HG02885 (cell line): ENCODE results near the gene UST.
"Not testable (repeated sequence)": the region's sequence is repeated elsewhere in the genome, so short reads cannot be mapped to it uniquely, and the experiment has no call there.

Experiments used
- ATAC-seq: cut with Tn5 transposase; IDR thresholded peaks from one replicate; pipeline ENCODE4 v1.9.1; 2021; ENCODE audit warnings: mild to moderate bottlenecking; ENCODE audit not compliant: unreplicated experiment, poor library complexity

The UST gene

DNA sequence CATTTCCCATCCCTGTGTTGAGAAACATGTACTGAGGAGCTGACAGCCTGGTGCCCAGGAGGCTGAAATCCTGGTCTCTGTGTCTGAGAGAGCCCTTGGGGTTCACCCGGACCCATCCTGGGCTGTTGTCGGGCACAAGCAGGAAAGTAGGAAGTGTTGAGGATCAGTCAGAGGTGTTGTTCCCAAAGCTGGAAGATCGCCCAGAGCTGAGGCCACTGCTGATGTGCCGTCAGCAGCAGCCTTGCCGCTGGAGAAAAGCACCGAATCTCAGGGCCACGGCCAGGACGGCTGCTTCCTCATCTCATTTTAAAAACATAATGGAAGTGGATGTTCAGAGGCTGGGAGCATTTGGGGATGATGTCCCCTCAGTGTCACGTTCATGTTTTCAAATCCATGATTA is 218.5 kb downstream of the UST start:
- ATAC-seq = no peak

DNA sequence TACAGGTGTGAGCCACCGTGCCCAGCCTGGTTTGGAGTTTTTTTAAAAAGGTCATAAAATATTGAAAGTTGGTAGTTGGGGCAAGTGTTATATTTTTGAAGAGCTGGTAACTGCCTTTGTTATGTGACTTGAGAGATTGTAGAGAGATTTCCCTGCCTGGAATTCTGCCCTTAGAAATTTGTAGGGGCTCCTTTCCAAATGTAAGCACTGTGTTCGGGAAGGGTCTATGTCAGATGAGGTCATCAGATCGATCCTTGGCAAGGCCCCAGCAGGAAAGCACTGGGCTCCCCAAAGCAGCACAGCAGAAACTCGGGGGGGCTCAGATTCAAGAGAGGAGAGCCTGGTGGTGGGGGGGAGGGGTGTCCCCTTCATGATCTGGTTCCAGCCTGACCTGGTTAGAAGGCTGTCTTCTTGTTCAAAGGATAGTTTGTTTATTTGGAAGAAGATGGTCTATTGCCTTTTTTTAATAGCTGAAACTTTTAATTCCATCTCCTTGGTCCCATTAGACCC is 220.2 kb downstream of the UST start:
- ATAC-seq = no peak

DNA sequence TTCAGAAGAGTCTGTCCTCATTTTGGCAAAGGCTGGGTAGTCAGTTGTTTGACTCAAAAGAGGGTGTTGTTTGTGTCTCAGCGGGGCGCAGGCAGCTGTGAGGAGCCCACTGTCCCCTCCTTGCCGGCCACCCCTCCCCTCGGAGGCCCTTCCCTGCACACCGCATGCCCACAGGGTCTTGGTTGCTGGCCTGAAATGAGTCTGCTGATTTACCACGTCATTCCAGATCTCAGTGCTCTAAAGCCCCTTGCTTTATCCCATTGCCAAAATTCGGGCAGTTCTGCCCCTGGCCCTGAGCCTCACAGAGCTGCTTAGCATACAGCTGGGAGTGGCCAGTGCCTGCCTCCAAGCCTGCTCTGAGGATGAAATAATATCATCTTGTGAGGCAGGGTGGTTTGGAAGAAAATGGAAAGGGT is 220.7 kb downstream of the UST start:
- no peak for ATAC-seq

DNA sequence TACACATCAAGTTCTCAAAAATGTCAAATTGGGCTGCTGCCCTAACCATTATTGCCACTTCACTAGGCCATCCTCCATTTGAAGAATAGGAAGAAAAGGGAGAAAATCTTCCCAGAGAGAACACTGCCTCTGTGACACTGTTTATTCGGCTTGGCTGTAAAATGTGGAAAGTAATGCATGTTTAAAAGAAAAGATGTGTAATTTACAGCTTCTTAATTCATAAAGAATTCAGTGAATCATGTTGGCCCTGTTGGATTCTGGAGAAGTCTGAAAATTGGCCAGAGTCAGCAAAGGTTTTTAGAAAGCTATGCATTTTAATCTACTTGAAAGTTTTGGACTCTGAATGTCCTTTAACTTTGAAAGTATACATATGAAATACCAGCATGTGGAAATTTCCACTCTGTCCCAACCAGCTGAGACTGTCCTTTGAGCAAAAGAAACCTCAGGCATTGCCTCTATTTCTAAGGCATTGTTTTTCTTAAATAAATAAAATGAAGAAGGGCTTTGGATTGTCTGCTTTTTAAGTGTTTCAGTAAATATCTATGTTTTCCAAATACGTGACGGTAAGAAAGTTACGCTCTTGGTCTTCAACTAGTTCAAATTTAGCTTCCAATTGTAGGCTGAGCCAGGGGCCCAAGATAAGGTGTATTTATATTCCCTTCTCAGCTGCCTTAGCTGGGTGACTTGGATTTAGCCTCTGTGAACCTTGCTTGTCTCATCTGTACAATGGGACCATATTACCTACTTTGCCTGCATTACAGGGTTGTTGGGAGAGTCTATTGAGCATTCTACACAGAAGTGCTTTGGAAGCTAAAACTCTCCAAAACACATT is 222.2 kb downstream of the UST start:
- no peak for ATAC-seq

DNA sequence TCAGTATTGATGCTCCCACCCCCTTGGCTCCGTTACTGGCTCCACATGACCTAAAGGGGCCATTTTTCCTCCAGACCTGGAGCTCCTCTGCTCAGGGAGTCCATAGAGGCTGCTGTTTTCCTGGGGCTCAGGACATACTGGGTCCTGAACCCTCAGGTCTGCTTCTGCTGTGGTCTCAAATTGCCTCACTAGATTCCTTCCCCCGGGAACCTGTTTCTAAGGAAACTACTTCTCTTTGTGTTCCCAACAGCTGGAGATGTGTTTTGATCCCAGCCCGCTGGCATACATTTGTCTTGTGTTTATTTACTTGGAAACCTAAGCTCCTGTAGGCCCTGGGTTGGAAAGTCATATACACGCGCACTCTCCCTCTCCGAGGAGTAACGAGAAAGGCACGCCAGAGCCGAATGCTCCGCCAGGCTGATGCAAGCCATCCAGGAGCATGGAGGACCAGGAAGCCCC is 222.8 kb downstream of the UST start:
- no peak for ATAC-seq

DNA sequence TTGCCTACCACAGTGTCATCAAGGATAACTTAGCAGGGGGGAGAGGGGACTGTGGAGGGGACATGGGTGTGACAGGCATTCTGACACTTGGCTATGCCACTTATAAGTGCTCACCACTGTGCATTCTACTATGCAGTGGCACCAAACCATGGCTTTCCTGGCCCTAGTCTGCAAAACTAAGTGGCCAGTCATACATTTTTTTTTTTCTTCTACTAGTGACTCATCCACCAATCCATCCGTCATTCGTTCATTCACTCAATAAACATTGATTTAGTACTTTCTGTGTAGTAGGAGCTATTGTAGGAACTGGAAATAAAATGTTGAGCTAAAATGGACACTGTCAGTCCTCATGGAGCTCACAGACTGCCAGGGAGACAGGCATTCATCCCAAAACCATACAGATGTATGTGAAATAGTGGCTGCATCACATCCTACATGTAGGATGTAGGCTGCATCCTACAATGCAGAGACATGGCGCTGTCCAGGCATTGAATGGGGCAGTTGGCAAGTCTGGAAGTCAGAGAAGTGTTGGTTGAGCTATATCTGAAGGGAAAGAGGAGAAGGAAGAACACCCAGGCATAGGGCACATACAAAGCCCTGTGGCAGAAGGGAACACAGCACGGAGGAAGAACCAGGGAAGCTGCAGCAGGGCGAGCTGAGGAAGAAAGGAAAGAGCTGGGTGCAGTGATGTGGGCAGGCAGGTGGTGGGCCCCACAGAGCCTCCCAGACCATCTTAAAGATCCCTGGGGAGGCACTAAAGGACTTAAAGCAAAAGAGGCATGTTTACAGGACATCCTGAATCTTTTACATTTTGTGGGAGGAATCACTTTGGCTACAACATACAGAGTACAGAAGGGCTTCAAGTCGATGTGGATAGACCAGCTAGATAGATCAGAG is 224.4 kb downstream of the UST start:
- no peak for ATAC-seq

DNA sequence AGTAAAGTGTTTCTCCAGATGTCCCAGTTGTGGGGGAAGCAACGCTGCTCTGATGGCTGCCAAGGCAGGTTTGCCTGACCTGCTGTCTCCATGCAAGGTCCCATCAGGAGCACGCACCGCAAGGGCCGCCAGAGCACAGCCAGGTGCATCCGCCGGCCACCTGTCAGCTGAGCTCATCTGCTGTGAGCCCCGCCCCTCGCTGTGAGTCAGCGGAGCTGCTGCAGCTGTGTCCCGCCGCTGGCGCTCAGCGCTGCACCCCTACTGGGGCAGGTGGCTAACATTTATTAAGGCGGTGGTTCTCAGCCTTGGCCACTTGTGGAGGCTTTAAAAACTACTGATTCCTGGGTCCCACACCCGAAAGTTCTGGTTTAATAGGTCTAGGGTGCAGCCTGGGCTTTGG is 225.7 kb downstream of the UST start:
- ATAC-seq = peak; percentile 99

DNA sequence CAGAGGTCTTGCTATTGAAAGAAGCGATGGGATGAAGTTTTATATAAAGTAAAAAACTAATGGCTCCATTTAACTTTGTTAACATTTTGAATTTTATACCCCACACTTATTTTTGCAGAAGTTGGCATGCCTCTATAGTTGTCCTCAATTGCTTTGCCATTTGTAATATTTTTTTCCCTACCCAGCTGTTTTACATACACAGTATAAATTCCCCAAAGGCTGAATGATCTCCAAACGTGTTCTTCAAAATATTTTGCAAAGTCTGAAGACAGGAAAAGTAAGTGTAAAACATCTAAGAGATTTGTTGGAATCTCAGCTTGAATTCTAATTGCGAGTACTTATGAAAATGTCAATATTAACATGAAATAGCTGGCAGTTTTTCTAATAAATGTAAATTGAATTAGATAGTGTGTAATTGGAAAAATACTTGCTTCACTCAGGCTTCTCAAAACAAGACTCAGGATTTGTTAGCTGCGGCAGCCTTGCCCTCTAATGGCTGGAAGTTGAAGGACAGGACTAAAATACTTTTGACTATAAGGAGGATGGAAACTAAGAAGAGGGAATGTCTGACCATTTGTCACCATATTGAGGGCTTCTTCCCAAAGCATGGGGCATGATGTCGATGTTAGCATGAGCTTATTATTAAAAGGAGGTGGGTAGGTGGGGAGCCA is 226.8 kb downstream of the UST start:
- ATAC-seq = no peak

DNA sequence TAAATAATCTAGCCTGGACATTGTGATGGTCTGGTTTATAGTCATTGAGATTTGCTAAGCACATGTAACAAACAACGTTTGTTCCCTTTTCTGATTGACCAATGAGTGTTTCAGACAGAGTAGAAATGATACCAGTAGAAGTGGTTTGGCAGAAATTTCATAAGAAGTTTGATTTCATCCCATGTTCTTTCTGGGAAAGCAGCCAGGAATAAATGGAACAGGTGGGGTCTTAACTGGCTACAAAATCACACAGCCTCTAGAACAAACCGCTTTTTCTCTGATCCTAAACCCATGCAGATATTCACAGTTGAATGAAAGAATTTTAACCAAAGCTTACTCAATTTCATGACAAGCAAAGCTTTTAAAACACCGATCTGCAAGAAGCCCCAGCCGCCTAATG is 227.5 kb downstream of the UST start:
- no peak for ATAC-seq

DNA sequence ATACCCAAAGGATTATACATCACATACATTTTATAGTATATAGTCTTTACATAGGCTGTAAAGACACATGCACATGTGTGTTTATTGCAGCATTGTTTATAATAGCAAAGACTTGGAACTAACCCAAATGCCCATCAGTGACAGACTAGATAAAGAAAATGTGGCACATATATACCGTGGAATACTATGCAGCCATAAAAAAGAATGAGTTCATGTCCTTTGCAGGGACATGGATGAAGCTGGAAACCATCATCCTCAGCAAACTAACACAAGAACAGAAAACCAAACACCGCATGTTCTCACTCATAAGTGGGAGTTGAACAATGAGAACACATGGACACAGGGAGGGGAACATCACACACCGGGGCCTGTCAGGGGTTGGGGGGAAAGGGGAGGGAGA is 231.5 kb downstream of the UST start:
- ATAC-seq = not testable (repeated sequence)

DNA sequence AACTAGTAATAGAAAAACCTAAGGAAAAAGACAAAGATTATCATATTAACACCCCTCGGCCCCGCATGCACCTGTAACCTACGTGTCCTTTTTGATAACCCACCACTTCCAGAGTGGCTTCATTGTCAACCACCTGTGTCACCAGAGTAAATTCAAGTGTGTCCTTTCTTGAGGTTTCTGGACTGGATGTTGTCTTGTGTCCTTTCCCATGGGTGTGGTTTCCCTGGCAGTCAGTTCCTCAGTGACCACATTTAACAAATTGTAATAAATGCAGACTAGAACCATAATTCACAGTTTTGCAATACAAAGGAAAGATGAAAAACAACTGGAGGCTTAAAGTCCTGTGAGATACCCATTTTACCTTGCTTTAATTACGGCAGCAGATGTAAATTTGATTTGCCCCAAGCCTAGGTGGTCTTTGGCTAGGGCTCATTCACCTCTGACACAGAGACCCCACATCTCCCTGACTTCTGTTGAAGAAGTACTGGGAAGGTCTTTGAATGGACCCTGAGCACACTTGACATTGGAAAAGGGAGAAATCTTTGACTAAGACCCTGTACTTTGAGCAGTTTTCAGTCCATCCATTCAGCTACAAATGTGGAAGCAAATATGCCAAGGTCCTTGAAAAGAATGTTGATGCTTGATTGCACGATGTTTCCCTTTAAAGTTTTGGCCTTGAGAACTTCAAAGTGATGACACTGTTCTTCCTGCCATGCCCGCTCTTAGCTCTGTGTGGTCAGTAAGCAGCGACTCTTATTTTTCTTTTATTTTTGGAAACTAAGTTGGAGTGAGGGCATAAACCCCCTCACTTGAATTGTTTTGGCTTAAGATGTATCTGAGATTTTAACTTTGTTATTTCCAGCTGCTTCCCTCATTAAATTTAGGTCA is 232.4 kb downstream of the UST start:
- ATAC-seq = no peak

DNA sequence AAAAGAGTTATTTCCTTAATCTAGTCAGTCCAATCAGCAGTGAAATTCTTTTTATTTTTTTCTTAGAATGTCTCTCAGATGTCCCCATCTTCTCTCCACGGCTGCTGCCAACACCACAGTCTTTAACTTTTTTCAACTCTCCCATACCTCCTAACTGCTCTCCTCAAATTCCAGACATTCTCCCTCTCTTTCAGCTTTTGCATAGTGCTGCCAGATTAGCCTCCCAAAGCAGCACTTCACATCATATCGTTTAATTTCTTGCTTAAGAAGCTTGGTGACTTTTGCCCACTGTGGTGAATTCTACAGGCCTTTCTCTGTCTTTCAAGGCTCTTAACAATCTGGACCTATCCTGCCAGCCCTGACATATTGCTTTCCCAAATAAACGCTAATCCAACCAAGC is 233.4 kb downstream of the UST start:
- ATAC-seq = no peak

DNA sequence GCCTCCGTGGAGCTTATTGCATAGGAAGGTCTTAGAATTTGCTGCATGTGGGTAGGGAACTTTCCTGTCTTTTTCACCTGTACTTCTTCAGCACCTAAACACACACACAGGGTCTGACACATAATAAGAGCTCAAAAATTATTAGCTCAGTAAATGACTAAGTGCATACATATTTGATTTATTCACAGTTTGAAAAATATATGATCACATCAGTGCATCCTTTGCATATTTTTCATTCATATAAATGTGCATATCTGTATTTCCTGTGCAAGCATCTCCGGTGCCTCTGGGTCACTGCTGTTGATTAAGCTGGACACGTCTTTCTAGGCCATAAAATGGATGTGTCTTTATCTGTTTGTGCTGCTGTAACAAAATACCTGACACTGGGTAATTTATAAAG is 234.7 kb downstream of the UST start:
- ATAC-seq = no peak

DNA sequence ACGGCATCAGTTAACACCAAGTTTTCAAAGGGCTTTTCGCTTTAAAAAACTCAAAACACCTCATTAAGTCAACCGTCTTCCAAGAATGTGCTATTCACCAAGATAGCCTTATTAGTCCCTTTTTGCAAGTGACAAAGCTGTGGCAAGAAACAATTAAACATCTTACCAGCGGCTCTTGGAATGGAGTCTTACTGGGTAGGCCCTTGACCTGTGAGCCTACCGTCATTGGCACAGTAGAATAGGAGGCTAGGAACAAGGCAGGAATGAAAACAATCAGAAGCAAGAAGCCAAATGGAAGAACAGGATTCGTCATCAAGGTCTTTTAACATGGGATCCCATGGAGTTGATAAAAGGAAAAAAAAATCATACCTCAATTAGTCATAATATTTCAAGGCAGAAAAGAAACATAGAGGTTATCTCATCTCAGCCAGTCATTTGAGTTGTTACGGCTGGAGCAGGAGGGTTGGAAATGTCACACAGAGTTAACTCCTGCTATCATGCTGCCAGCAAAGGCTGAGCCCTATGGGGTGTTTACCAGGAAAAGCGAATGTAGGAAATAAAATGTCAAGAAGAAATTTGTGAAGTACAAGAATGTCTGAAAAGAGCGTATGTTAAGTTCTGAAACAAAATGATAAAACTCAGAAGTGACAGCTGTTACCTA is 236.4 kb downstream of the UST start:
- no peak for ATAC-seq

DNA sequence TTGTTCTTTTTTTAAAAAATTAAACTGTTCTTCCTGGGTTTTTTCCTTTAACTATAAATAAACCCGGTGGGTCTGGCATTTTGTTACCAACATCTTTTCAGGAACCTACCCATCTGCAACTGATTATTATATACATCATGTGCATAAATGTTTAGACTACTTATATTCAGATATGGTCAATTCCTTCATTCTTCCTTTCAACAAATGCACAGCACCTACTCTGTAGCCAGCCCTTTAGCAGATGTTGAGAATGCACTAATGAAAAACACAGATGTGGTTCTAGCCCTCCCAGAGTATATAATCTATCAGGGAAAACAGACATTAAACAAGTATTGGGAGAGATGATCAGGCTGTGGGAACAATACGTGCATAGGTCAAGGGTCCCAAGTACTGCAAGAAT is 237.1 kb downstream of the UST start:
- no peak for ATAC-seq

DNA sequence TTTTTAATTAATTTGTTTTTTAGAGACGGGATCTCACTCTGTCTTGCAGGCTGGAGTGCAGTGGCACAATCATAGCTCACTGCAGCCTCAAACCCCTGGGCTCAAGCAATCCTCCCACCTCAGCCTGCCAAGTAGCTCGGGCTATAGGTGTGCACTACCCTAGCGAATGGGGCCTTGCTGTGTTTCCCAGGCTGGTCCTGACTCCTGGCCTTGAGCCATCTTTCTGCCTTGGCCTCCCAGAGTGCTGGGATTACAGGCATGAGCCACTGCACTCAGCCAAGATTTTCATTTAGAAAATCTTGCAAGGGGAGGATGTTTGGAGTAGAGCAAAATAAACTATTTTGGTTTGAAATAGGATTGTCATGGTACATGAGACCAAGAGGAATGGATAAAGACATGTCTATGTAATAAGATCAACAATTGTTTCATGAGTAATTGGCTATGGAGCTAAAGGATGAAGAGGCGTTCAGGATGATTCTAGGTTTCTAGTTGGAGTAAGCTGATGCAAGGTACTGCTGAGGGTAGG is 237.8 kb downstream of the UST start:
- ATAC-seq = no peak

DNA sequence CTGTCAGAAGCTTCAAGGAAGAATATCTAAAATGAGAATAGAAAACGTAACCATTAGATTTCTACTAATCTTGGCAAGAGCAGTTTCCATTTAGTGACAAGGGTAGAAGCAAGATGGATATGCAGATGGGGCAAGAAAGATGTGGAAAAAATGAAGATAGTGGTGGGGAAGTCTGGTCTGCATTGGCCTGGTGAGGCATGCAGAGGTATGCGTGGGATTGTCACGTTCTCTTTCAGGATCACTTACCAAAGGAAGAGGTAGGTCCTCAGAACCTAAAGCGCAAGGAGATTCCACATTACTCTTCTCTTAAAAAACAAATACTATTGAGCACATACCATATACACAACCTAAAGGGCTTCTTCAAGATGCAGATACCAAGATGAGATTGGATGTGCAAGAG is 238.7 kb downstream of the UST start:
- no peak for ATAC-seq

DNA sequence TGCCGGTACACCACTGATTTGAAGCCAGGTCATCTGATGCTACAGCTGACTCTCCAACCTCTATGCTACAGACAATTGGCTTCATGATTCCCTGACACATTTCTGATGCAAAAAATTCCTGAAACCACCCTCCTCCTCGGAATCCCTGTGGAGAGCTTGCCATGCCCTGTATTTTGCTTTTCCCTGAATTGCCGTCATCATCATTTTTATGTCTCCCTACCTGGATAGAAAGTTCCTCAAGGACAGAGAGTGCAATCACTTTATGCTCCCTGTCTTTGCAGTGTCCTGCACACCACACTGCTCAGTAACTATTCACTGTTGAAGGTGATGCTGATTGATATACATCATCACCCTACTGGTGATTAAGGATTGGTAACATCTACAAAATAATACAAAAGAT is 239.8 kb downstream of the UST start:
- ATAC-seq = no peak

DNA sequence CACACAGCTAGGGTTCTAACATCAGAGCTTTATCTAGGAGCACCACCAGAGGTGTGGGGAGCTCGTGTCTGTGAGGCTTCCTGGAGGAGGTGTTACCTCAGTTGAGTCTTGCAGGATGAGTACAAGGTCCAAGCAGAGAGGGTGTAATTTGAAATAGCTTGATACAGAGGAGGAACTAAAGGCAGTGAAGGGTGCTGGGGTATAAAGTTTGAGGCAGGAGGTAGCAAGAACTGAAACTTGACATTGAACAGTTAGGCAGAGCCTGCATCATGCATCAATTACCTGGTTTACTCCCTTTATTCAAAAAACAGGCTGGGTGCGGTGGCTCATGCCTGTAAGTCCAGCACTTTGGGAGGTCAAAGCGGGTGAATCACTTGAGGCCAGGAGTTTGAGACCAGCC is 241.2 kb downstream of the UST start:
- ATAC-seq = no peak
